ENCODE measurements around the gene UFM1. TPM values are rescaled to one million over a fixed set of nuclear protein-coding genes. Genes with fewer than 3 reads are reported as not detected.
"Not testable (repeated sequence)": the region's sequence is repeated elsewhere in the genome, so short reads cannot be mapped to it uniquely, and the experiment has no call there.

Gene UFM1
- total and polyA plus RNA-seq, 4 donors: 40.2 to 106 (median 47.3) TPM

DNA sequence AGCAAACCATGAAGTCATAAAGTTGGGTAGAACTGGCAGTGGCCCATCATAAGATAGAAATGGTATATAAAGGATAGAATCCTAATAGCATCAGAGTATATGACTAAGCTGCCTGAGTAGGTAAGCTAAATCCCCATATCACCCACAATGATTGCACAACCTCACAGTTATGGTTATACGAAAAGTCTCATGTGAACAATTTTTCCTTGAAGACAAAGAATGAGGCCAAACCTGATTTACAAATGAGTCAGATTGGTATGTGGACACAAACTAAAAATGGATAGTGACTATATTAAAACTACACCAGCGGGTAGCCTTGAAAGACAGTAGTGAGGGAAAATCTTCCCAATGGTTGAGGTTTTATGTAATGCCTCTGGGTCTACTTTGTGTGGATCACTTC lies 40.9 kb upstream of the UFM1 start:
- H3K27me3 ChIP-seq (ENCODE audit: control insufficient read depth in 3 of 3, insufficient read depth in 3 of 3, low read length in 2 of 3): no peaks in the 10 kb centered on the region
- WGBS, 2 donors: 82 to 94% methylated on average over 2 of the region's 2 CpGs
- H3K27ac ChIP-seq (ENCODE audit: low read depth in 1 of 2, low read length in 1 of 2): no peak overlapping the region
- H3K4me3 ChIP-seq: no peak overlapping the region
- no peak overlapping the region for H3K9ac ChIP-seq (ENCODE audit: insufficient read depth in 1 of 2, low read length in 2 of 2)
- DNase-seq (no peak), ATAC-seq (ENCODE audit: insufficient read depth, low FRiP score) (no peak)
- TF ChIP-seq, protein P1, sequence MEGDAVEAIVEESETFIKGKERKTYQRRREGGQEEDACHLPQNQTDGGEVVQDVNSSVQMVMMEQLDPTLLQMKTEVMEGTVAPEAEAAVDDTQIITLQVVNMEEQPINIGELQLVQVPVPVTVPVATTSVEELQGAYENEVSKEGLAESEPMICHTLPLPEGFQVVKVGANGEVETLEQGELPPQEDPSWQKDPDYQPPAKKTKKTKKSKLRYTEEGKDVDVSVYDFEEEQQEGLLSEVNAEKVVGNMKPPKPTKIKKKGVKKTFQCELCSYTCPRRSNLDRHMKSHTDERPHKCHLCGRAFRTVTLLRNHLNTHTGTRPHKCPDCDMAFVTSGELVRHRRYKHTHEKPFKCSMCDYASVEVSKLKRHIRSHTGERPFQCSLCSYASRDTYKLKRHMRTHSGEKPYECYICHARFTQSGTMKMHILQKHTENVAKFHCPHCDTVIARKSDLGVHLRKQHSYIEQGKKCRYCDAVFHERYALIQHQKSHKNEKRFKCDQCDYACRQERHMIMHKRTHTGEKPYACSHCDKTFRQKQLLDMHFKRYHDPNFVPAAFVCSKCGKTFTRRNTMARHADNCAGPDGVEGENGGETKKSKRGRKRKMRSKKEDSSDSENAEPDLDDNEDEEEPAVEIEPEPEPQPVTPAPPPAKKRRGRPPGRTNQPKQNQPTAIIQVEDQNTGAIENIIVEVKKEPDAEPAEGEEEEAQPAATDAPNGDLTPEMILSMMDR (IDR thresholded peaks at IDR 0.05; ENCODE audit: control extremely low read depth, extremely low read depth): no peak
- no peaks in the 10 kb centered on the region for H3K36me3 ChIP-seq (ENCODE audit: control insufficient read depth in 4 of 4, insufficient read depth in 4 of 4, low read length in 4 of 4)
- H3K9me3 ChIP-seq (ENCODE audit: control insufficient read depth in 4 of 4, insufficient read depth in 3 of 4, low read length in 3 of 4): no peaks in the 10 kb centered on the region
- no peaks in the 10 kb centered on the region for H3K4me1 ChIP-seq (ENCODE audit: control insufficient read depth in 5 of 5, insufficient read depth in 5 of 5, low read length in 5 of 5)

DNA sequence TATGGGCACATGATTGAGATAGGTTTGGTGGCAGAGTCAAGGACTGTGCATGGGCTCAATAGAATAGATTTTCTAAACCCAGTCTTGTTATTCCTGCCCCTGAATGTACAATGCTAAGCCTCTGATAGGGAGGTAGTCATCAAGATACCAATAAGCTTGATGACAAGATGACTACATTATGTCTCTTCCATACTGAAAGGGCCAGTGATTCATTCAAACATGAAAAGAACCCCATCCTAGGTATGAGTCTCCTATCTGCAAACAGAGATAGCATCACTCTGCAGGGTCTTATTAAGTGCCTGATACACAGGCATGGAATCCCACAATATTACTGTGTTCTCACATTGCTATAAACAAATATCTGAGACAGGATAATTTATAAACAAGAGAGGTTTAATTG lies 40.3 kb upstream of the UFM1 start:
- no peak overlapping the region for H3K9ac ChIP-seq (ENCODE audit: insufficient read depth in 1 of 2, low read length in 2 of 2)

DNA sequence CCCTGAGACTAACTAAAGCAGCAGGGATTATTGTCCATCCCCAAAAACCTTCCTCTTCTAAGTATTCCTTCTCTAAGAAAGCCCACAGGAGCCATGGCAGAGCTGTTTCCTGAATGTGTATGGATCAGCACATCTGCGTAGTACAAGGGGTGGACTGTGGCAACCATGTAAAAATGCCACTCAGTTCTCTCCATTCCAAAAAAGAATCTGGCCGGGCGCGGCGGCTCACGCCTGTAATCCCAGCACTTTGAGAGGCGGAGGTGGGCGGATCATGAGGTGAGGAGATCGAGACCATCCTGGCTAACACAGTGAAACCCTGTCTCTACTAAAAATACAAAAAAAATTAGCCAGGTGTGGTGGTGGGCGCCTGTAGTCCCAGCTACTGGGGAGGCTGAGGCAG lies 38.5 kb upstream of the UFM1 start:
- not testable (repeated sequence) for H3K4me1 ChIP-seq (ENCODE audit: control insufficient read depth in 5 of 5, insufficient read depth in 5 of 5, low read length in 5 of 5); H3K27ac ChIP-seq (ENCODE audit: low read depth in 1 of 2, low read length in 1 of 2); H3K4me3 ChIP-seq; H3K27me3 ChIP-seq (ENCODE audit: control insufficient read depth in 3 of 3, insufficient read depth in 3 of 3, low read length in 2 of 3); ATAC-seq (ENCODE audit: insufficient read depth, low FRiP score); H3K36me3 ChIP-seq (ENCODE audit: control insufficient read depth in 4 of 4, insufficient read depth in 4 of 4, low read length in 4 of 4); DNase-seq; H3K9ac ChIP-seq (ENCODE audit: insufficient read depth in 1 of 2, low read length in 2 of 2); H3K9me3 ChIP-seq (ENCODE audit: control insufficient read depth in 4 of 4, insufficient read depth in 3 of 4, low read length in 3 of 4)
- 95 to 97% methylated on average over 9 to 10 of the region's 10 CpGs for WGBS, 2 donors

More for the DNA sequence above, 40.3 kb upstream of the UFM1 start:
- H3K36me3 ChIP-seq (ENCODE audit: control insufficient read depth in 4 of 4, insufficient read depth in 4 of 4, low read length in 4 of 4): no peaks in the 10 kb centered on the region
- no peaks in the 10 kb centered on the region for H3K27me3 ChIP-seq (ENCODE audit: control insufficient read depth in 3 of 3, insufficient read depth in 3 of 3, low read length in 2 of 3)
- no peaks in the 10 kb centered on the region for H3K4me1 ChIP-seq (ENCODE audit: control insufficient read depth in 5 of 5, insufficient read depth in 5 of 5, low read length in 5 of 5)
- DNase-seq (no peak), ATAC-seq (ENCODE audit: insufficient read depth, low FRiP score) (no peak)
- no peaks in the 10 kb centered on the region for H3K9me3 ChIP-seq (ENCODE audit: control insufficient read depth in 4 of 4, insufficient read depth in 3 of 4, low read length in 3 of 4)
- H3K27ac ChIP-seq (ENCODE audit: low read depth in 1 of 2, low read length in 1 of 2): no peak overlapping the region
- TF ChIP-seq, protein P1 (IDR thresholded peaks at IDR 0.05; ENCODE audit: control extremely low read depth, extremely low read depth): no peak
- H3K4me3 ChIP-seq: no peak overlapping the region

DNA sequence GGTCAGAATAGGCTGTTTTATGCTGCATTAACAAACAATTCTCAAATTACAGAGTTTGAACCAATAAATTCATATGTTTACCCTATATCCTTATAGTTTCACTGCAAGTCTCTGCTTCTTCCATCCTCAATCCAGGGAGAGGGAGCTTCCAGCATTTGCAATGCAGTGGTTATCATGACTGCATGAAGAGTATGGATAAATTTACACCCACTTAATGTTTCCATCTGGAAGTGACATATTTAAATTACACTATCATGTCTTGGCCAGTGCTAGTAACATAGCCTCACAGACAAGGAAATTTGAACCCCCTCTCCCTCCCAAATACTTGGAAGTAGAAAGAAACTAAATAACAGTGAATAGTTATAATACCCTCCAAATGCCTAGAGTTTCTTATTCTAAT lies 33.5 kb upstream of the UFM1 start:
- H3K4me3 ChIP-seq: no peak overlapping the region
- no peak overlapping the region for H3K9ac ChIP-seq (ENCODE audit: insufficient read depth in 1 of 2, low read length in 2 of 2)
- TF ChIP-seq, protein P1 (IDR thresholded peaks at IDR 0.05; ENCODE audit: control extremely low read depth, extremely low read depth): no peak
- H3K27me3 ChIP-seq (ENCODE audit: control insufficient read depth in 3 of 3, insufficient read depth in 3 of 3, low read length in 2 of 3): no peaks in the 10 kb centered on the region
- no peak overlapping the region for H3K27ac ChIP-seq (ENCODE audit: low read depth in 1 of 2, low read length in 1 of 2)
- no peaks in the 10 kb centered on the region for H3K4me1 ChIP-seq (ENCODE audit: control insufficient read depth in 5 of 5, insufficient read depth in 5 of 5, low read length in 5 of 5)
- no peaks in the 10 kb centered on the region for H3K9me3 ChIP-seq (ENCODE audit: control insufficient read depth in 4 of 4, insufficient read depth in 3 of 4, low read length in 3 of 4)
- DNase-seq (no peak), ATAC-seq (ENCODE audit: insufficient read depth, low FRiP score) (no peak)
- H3K36me3 ChIP-seq (ENCODE audit: control insufficient read depth in 4 of 4, insufficient read depth in 4 of 4, low read length in 4 of 4): no peaks in the 10 kb centered on the region

Data from lung (tissue), 12 donors.